WTC11 (cell line): ENCODE measurements around the gene EVA1C.

Experiments used
- CREB1 ChIP-seq: sonication (generic); formaldehyde crosslinking; IDR thresholded peaks from 2 replicates; pipeline ENCODE4 v1.8.0; 2023; ENCODE audit warnings: mild to moderate bottlenecking, missing genetic modification reagents
- GABPB1 ChIP-seq: sonication (generic); formaldehyde crosslinking; IDR thresholded peaks from 2 replicates; pipeline ENCODE4 v1.8.1; 2023; ENCODE audit warnings: mild to moderate bottlenecking, missing genetic modification reagents
- IRF2 ChIP-seq: sonication (generic); formaldehyde crosslinking; IDR thresholded peaks from 2 replicates; pipeline ENCODE4 v1.8.0; 2022; ENCODE audit warnings: low read depth, missing genetic modification reagents, borderline replicate concordance
- NR3C1 ChIP-seq: sonication (generic); formaldehyde crosslinking; conservative IDR thresholded peaks from 2 replicates; pipeline ENCODE4 v1.8.1; 2023; ENCODE audit warnings: low read depth, mild to moderate bottlenecking, missing genetic modification reagents
- SP1 ChIP-seq: sonication (generic); formaldehyde crosslinking; conservative IDR thresholded peaks from 2 replicates; pipeline ENCODE4 v1.8.1; 2022; ENCODE audit warnings: missing genetic modification reagents
- ZNF423 ChIP-seq: fragments of 250-450 bp; sonication (Bioruptor Pico); IDR thresholded peaks from 2 replicates; pipeline ENCODE4 v2.1.2; 2022; ENCODE audit warnings: mild to moderate bottlenecking, moderate library complexity
- TF ChIP-seq, protein P1 (sequence below): fragments of 200-600 bp; IDR thresholded peaks from 2 replicates; pipeline ENCODE4 v1.8.0; 2022; ENCODE audit warnings: antibody characterized with exemption
- TF ChIP-seq, protein P2 (sequence below): fragments of 250-450 bp; sonication (Bioruptor Pico); IDR thresholded peaks from 2 replicates; pipeline ENCODE4 v2.1.2; 2022; ENCODE audit warnings: mild to moderate bottlenecking, moderate library complexity
- TF ChIP-seq, protein P3 (sequence below): sonication (generic); formaldehyde crosslinking; IDR thresholded peaks from 2 replicates; pipeline ENCODE4 v1.8.1; 2023; ENCODE audit warnings: mild to moderate bottlenecking, missing genetic modification reagents, moderate library complexity

- TF ChIP-seq, protein P1, sequence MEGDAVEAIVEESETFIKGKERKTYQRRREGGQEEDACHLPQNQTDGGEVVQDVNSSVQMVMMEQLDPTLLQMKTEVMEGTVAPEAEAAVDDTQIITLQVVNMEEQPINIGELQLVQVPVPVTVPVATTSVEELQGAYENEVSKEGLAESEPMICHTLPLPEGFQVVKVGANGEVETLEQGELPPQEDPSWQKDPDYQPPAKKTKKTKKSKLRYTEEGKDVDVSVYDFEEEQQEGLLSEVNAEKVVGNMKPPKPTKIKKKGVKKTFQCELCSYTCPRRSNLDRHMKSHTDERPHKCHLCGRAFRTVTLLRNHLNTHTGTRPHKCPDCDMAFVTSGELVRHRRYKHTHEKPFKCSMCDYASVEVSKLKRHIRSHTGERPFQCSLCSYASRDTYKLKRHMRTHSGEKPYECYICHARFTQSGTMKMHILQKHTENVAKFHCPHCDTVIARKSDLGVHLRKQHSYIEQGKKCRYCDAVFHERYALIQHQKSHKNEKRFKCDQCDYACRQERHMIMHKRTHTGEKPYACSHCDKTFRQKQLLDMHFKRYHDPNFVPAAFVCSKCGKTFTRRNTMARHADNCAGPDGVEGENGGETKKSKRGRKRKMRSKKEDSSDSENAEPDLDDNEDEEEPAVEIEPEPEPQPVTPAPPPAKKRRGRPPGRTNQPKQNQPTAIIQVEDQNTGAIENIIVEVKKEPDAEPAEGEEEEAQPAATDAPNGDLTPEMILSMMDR, result no peak
- TF ChIP-seq SP1 (CRISPR knock-in tag) (no peak), NR3C1 (CRISPR knock-in tag) (no peak), IRF2 (CRISPR knock-in tag) (no peak), GABPB1 (no peak), ZNF423 (CRISPR knock-in tag) (no peak), CREB1 (no peak)
- TF ChIP-seq, protein P2, sequence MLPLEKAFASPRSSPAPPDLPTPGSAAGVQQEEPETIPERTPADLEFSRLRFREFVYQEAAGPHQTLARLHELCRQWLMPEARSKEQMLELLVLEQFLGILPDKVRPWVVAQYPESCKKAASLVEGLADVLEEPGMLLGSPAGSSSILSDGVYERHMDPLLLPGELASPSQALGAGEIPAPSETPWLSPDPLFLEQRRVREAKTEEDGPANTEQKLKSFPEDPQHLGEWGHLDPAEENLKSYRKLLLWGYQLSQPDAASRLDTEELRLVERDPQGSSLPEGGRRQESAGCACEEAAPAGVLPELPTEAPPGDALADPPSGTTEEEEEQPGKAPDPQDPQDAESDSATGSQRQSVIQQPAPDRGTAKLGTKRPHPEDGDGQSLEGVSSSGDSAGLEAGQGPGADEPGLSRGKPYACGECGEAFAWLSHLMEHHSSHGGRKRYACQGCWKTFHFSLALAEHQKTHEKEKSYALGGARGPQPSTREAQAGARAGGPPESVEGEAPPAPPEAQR (CRISPR knock-in tag), result no peak
- TF ChIP-seq, protein P3, sequence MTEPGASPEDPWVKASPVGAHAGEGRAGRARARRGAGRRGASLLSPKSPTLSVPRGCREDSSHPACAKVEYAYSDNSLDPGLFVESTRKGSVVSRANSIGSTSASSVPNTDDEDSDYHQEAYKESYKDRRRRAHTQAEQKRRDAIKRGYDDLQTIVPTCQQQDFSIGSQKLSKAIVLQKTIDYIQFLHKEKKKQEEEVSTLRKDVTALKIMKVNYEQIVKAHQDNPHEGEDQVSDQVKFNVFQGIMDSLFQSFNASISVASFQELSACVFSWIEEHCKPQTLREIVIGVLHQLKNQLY (CRISPR knock-in tag), result no peak
Observed at GRCh38 chr21:32437729-32438128, 25.2 kb downstream of the EVA1C start.
